Stimulated activated CD4-positive, alpha-beta T cell treated with anti-CD3 and anti-CD28 coated beads, TNF-alpha, amount 100 ng/mL, for 24 hours (primary cell): ENCODE measurements around the gene KL.

Experiments
- DNase-seq, 3 experiments: peaks; one replicate each; pipeline ENCODE4 v3.0.0-alpha.2; 2020; ENCODE audit warnings: low read depth in 3 of 3

The KL gene

DNA sequence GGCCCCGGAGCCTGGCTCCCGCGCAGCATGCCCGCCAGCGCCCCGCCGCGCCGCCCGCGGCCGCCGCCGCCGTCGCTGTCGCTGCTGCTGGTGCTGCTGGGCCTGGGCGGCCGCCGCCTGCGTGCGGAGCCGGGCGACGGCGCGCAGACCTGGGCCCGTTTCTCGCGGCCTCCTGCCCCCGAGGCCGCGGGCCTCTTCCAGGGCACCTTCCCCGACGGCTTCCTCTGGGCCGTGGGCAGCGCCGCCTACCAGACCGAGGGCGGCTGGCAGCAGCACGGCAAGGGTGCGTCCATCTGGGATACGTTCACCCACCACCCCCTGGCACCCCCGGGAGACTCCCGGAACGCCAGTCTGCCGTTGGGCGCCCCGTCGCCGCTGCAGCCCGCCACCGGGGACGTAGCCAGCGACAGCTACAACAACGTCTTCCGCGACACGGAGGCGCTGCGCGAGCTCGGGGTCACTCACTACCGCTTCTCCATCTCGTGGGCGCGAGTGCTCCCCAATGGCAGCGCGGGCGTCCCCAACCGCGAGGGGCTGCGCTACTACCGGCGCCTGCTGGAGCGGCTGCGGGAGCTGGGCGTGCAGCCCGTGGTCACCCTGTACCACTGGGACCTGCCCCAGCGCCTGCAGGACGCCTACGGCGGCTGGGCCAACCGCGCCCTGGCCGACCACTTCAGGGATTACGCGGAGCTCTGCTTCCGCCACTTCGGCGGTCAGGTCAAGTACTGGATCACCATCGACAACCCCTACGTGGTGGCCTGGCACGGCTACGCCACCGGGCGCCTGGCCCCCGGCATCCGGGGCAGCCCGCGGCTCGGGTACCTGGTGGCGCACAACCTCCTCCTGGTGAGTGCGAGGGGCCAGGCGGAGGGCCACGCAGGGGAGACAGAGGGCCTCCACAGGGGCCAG lies at the start of gene KL:
Gene KL (plus strand): TSS at position 10 of the 909 bp plus-strand sequence. CDS start 18 bp downstream, at position 28.
- DNase-seq, result peak in 1 of 3 experiments; percentile 2

DNA sequence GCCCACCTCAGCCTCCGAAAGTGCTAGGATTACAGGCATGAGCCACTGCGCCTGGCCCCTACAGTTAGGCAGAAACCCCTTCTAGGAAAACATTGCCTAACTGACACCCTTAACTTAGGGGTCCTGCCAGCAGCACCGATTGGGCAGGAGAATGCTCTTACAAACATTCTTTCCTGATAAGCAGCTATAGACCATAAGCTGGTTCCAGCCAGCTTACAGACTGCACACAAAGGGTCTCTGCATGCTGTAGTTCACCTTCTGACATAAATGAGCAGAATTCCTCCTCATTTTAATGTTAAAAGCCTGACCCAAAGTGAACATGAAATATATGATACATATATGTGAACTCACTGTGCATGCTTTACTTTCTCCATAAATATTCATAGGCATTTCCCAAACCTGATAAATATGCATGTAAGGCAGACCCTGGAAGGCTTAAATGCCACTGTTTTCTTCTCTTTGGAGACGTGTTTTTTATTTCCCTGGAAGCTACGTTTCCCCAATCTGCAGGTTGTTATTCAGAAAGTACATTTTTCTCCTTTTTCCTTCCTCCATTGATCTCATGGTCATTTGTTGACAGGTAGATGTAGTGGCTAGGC lies 48.5 kb upstream of the KL start:
- DNase-seq, result no peak

DNA sequence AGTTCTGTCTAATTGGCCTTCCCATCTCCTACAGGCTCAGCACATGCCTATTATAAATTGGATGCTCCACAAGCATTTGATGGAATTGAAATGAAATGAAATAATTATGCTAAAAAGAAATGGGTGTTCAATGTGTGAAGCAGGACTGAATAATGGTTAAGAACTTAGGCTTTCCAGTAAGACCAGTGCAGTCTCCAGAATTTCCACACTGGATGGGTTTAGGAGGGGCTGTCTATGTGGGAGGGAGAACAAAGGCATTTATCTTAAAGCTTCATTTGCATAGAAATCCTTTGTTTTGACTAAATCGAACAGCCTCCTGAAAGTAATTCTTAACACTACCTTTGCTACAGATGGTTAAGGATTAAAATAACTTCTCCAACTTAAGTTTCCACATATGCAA lies 47.9 kb upstream of the KL start:
- DNase-seq, result no peak

DNA sequence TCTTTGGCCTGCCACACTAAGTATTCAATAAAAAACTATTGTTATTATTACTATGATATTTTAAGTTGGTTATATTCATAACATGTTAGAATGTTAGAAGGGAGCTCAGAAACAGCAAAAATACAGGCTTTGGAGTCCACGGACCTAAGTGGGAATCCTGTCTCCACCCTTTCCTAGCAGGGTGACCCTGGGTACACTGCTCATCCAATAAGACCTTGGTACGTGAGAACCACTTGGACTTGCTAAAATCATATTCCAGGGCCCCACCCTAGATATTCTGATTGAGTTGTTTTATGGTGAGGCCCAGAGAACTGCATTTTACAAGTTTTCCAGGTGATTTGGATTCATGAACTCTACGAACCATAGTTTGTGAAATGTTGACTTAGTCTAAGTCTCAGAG lies 47.4 kb upstream of the KL start:
- DNase-seq, result no peak

DNA sequence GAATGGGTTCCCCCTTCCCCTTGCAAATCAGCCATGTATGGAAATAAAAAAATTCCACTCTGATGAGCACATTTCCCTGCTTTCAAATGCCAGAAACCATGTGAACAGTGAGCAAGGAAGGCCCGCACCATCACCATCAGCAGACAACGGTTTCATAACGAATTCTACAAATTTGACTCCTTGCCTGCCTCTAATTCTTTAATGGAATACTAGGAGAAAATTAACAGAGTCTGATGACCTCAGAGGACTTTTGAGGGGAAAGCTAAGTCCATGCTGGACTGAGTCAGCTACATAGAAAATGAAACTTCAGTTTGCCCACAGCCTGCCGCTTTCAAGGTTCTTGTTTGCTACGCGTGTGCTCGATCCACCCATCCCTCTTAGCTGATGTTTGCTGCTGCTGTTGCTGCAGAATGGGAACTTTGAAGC lies 46.7 kb upstream of the KL start:
- DNase-seq, result no peak

DNA sequence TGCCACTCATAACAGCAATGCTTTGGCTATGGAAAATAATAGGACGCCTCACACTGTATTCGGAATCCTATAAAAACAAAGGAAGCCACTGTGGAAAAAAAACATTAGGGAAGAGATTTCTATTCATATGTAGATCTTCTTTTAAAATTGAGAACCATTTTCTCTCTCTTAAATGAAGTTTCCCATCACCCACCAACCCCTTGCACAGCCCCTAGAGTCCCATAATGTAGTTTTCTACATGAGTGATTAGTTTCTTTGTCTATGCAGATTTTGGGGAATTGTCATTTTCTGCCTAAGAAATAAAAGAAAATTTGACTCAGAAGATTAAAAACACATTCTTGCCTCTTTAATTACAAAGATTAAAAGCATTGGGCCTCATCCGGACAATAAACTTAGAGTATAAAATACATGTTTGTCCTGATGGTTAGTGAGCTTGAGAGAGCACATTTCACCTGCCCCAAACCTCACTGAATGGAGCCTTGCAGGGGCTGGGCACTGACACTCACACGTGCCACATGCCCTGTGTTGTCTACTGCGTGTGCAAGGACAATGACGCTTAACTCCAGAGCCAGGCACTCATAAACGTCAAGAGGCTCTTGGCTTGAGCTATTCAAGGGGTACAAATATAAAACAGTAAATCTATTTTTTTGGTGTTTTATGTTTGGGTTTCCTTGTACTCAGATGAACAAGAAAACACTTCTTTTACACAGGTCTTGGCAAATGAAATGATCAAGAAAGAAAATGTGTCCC lies 40.0 kb upstream of the KL start:
- no peak for DNase-seq

DNA sequence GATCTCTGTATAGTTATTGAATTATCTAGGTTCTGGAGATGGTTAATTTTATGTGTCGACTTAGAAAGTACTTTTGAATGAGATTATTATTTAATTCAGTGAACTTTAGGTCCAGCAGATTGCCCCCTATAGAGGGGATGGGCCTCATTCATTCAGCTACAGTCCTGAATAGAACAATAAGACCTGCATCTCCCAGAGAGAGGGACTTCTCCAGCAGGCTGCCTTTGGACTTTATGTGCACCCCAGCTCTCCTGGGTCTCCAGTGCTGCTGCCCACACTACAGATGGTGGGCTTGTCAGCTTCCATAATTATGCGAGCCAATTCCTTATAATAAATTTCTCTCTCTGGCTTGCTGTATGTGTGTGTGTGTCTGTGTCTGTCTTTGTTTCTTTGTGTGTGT lies 39.3 kb upstream of the KL start:
- DNase-seq, result no peak

DNA sequence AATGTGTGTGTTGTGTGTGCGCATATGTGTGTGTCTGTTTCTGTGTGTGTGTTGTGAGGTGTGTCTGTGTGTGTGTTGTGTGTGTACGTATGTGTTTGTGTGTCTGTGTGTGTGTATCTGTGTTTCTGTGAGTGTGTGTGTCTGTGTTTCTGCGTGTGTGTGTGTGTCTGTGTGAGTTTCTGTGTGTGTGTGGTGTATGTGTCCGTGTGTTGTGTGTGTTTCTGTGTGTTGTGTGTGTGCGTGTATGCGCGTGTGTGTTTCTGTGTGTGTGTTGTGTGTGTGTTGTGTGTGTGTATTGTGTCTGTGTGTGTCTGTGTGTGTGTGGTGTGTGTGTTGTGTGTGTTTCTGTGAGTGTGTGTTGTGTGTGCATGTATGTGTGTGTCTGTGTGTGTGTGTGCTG lies 38.9 kb upstream of the KL start:
- no peak for DNase-seq

DNA sequence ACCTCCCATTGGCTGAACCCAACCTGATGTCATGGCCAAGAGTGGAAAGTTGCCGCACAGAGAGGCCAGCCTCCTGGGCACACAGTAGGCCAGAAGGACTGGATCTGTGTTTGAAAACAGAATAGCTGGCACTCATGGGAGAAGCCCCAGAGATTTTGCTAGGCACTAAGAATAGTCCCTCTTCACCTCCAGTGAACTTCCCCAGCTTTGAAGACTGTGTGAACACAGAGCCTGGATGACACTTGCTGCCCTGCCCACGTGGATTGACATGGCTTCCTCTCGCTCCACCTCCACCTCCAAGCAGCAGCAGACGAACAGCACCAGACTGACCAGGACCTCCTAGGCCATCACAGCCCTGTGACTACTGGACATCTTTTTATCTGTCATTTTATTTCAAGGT lies 37.9 kb upstream of the KL start:
- no peak for DNase-seq

DNA sequence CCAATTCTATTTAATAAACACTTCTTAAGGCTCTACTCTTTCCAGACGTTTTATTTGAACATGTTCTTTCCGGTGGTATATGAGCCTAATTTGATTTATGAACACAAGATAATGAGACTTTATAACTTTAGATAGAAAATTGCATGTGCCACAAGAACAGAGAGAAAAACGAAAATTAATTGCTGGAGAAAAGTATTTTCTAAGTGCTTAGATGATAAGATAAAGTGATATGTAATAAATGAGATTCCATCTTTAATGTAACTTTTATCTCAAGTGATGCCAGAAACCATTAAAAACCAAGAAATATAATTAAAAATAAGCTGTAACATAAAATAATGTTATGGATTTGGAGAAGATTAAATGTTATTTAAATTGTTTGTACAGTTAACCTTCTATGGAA lies 33.2 kb upstream of the KL start:
- no peak for DNase-seq

DNA sequence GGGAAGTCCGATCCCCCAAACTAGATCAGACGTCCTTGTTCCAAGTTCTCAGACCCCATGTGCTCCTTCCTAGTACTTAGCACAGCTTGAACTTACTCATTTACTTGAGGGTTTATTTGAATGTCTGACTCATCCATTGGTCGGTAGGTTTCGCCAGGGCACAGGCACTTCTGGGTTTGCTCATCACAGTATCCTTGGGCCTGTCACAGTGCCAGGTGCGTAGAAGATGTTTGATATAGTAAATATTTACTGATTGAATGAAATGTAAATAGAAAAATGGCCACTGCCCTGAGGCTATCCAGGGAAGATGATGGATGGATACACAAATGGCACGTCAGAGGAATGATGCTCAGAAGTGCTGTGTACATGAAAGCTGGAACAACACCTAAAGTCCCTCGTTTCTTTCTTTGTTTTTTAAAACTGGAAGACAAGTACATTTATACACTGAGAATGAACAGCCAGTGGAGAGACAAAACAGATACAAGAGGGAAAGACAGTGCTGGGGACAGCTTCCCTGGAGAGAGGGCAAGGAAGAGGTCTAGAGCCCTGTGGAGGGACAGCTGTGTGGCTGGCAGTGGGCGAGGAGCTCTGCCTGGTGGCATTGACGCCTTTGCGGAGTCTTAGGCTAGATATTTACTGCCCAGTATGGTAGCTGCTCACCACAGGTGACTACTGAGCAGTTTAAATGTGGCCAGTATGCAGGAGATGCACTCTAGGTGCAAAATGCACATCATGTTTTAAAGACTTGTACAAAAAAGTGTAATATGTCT lies 31.2 kb upstream of the KL start:
- DNase-seq, result no peak

DNA sequence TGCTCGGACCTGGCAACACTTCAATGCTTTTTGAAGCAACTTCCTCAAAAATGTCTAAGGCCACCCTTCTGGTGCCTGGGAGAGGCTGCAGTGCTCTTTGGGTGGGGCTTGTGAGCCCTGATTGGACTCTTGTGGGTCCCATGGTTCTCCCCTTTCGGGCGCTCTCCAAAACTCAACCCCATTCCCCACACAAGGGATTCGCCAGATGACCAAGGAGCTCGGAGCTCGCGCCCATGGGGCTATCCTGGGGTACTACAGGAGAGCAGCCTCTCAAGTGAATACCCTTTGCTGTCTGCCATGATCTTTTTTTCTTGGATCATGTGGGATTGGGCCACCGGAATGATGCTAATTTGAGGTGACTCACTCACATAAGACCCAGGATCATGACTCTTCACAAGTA lies 29.7 kb upstream of the KL start:
- no peak for DNase-seq

DNA sequence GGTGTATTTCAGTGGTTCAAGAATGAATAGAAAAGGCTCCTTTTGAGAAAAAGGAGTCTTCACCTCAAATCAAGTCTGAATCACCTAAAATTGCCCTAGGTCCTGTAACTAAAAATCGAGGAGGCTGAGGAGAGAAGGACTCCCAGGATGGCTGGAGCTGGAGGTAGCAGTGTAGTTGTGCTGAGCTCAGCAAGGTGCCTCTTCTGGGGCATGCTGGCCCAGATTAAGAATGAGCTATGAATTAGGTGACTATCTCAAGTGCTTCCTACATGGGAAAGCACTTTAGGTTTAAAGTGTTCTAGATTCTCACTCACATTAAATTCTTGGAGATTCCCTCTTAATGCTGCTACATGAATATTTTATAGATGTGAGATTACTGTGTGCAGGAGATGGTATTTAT lies 28.8 kb upstream of the KL start:
- no peak for DNase-seq

DNA sequence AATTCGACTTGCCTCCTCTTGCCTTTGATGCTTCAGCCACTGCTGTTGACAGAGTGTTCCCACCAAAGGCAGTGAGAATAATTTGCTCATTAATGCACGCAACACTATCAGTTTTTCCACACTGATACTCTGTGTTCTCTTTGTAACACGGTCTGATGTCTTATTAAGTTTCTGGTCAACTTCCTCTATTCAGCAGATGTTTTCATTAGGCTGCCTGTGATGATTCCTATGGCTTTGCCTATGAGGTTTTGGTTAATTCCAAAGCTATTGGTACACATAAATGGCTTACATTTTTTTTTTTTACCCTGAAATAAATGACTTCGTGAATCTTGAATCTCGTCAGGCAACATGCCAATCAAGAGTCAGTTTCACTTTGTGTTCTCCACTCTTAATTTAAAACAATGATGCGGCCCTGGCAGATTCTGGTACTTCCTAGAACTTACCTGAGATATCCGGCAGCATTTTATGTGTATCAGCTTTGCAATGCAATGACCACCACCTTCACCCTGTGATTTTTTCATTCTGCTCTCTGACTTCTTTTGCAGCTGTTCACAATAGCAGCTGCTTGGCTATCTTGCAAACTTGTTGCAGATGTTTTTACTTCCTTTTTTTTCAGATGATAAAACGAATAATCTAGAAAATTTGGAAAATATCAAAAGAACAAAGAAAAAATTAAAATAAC lies 27.5 kb upstream of the KL start:
- DNase-seq, result no peak

DNA sequence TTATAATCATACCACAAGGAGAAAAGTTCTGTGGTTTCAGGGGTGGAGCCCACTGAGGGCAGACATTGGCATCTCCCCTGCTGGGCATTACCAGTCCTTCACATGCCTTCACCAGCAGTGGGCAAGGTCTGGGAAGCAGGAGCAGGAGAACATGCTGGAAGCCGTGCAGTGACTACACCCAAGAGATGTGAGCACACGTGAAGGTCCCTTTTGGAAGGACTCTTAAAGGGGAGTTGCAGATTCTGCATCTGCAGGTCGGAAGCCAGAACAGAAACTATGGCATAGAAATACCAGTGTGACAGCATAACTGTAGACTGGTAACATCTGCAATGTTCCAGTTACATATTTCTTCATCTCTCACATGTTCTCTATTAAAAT lies 26.9 kb upstream of the KL start:
- no peak for DNase-seq

DNA sequence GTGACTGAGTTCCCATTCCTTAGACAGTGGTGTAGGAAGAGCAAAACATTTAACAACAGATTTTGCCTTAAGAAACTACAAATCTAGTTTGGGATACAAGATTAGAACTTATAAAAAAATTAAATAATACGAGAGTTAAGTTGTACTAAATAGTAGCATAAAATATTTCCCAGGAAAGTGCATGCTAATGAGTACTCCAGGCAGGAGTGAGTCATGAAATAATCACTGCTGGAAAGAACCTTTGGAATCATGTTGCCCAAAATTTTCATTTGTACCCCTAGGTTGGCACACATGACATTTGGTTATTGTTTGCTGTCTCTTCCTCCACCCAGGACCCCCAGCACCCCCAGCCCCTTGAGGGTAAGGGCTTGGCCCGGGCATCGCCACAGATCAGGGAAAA lies 26.3 kb upstream of the KL start:
- no peak for DNase-seq

DNA sequence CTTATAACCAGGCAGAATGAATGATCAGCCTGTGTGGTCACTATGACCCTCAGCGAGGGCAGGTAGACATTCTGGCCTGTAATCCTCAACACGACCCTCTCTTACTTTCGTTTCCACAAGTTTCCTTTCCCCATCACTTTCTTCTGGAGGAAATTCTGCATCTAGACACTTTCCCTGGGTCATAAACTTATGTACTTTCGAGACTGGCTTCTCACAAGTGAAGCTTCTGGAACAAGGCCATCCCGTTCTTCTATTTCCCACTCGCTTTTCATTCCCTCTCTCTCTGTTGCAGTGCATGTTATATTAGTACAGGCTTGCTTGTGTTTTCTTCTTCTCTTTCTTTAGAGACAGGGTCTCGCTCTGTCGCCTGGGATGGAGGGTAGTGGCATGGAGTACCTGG lies 23.1 kb upstream of the KL start:
- DNase-seq, result no peak

DNA sequence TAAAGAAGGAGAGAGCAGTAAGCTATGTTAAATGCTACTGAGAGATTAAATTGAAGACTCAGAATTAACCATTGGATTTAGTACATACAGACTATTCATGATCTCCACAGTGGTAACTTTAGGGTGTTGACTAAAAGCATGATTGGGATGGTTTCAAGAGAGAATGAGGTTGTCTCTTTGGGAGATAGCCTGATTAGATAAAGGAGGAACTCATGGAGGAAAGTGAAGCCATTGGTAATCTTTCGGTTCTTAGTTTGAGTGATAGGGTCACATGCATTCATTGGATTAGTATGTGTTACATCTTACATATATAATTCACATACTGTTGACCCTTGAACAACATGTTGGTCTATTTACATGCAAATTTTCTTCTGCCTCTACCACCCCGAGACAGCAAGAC lies 18.8 kb upstream of the KL start:
- DNase-seq, result no peak

DNA sequence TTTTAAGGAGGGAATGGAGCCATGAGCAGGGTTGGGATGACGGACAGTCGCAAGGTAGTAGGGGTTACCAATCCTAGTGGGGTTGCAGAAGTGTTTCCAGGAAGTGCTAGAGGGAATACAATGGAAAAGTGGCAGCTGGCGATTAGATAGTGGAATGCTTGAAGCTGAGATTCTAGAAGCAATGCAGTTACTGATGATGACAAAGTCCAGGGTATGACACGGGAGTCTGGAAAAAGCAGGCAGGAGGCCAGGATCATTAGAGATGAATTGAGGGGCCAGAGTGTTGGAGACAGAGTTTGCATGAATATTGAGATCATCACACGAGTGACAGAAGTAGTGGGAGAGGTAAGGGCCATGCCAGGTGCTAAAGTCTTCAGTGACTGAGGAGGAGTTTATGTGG lies 17.3 kb upstream of the KL start:
- no peak for DNase-seq

DNA sequence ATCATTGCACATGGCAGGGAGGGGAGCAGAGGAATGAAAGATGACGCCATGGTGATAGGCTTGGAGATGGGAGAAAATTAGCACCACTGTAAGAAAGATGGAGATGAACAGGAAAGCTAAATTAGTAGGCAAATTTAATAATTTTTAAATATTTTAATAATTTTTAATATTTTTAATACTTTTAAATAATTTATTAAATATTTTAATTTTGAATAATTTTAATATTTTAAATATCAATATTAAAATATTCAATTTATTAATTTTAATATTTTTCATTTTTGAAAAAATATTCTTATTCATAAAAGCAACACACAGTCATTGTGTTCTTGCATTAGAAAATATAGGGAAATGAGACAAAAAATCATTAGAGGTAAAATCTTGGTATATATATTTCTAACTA lies 15.9 kb upstream of the KL start:
- no peak for DNase-seq

DNA sequence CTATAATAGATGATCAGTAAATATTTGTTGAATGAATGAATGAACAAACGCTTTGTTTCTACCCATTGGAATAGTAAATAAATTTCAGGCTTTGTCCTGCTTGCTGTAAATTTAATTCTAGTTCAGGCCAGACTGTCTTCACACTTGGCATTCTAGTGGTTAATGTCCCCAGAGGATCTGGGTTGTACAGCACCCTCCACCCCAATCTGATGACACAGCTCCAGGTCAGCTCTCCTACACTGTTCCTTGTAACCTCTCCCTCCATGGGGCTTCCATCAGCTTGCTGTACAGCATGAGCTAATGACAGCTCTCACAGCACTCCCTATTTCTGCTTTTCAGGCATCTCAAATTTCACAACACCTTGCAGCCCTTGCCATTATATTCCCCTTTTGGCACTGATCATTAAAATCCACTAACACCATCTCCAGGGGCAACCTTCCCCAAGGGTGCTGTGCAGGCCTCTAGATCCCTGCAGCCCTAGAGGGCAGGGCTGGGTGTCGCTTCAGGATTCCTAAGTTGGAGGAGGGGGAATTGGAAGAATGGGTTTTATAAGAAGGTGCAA lies 12.7 kb upstream of the KL start:
- DNase-seq, result no peak
